Activated naive CD4-positive, alpha-beta T cell treated with anti-CD3 and anti-CD28 coated beads, Interleukin-2, amount 50 U/mL, for 24 hours (primary cell): ENCODE measurements around the gene C10orf90.
"Not testable (repeated sequence)": the region's sequence is repeated elsewhere in the genome, so short reads cannot be mapped to it uniquely, and the experiment has no call there.

Source experiments
- H3K27ac Mint-ChIP-seq: one replicate; pipeline ENCODE4 v1.8.0; 2021; ENCODE audit warnings: mild to moderate bottlenecking, mixed read lengths
- H3K27me3 Mint-ChIP-seq: one replicate; pipeline ENCODE4 v1.8.0; 2021; ENCODE audit warnings: mixed read lengths
- H3K36me3 Mint-ChIP-seq: one replicate; pipeline ENCODE4 v1.8.0; 2021; ENCODE audit warnings: mixed read lengths
- H3K4me1 Mint-ChIP-seq: one replicate; pipeline ENCODE4 v1.8.0; 2021; ENCODE audit warnings: mixed read lengths
- H3K4me3 Mint-ChIP-seq: one replicate; pipeline ENCODE4 v1.8.0; 2021; ENCODE audit warnings: mild to moderate bottlenecking, mixed read lengths
- H3K9me3 Mint-ChIP-seq: one replicate; pipeline ENCODE4 v1.8.0; 2021; ENCODE audit warnings: mixed read lengths

C10orf90 gene

DNA sequence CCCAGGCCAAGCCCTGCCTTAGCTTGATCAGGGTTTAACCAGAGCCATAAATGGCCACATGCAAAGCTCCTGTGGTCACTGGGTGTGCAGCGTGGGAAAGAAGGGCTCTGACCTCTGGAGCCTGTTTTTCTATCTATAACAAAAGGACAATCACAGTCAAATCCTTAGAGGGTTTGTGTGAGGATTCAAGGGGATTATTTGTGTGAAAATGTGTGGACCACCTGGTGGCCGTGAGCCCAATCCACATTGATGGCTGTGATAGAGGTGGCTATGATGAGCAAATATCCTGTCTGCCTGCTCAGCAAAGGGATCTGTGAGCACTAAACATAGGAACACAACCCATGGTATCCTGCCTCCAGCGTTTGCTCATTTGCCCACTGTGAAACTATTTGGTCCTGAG, 107.1 kb downstream of the C10orf90 start:
- Mint-ChIP-seq H3K27me3 (peaks cover 2% of the 10 kb centered on the region), H3K9me3 (peaks cover 4% of the 10 kb centered on the region), H3K27ac (no peak overlapping the region), H3K36me3 (no peaks in the 10 kb centered on the region), H3K4me1 (no peaks in the 10 kb centered on the region), H3K4me3 (no peak overlapping the region)

DNA sequence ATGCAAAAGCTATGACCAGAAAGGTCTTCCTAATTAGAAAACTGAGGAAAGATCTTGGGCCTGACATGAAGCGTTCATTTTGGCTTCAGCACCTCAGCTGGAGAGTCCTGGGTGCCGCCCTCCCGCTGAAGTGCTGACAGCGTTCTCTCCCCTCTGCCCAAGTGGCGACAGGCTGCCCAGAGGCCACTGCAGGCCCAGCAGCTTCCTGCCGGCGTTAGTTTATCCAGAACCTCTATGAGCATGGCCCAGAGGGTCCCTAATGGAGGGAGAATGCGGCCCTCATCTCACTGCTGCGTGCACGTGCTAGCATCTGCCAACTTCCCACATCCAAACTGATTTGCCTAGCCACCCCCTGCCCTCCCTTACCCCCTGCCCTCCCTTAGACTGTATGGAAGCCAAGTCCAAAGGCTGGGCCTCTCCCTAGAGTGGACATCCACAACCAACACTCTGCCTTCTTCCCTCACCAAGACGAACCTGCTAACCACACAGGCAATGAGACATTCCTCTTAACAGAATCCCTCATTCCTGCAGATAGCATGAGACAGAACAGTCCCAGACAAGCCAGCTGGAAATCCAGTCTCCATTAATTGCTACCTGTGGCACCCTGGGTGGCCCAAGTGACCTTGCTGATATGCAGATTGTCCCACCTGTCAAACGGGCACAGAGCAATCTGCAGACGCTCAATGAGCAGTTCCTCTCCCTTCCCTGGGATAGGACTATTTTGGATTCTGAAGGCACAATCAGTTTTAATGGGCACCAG, 108.4 kb downstream of the C10orf90 start:
- H3K4me1 Mint-ChIP-seq: no peaks in the 10 kb centered on the region
- no peak overlapping the region for H3K4me3 Mint-ChIP-seq
- no peak overlapping the region for H3K27ac Mint-ChIP-seq
- H3K9me3 Mint-ChIP-seq: peaks cover 4% of the 10 kb centered on the region
- H3K36me3 Mint-ChIP-seq: no peaks in the 10 kb centered on the region
- peaks cover 2% of the 10 kb centered on the region for H3K27me3 Mint-ChIP-seq

DNA sequence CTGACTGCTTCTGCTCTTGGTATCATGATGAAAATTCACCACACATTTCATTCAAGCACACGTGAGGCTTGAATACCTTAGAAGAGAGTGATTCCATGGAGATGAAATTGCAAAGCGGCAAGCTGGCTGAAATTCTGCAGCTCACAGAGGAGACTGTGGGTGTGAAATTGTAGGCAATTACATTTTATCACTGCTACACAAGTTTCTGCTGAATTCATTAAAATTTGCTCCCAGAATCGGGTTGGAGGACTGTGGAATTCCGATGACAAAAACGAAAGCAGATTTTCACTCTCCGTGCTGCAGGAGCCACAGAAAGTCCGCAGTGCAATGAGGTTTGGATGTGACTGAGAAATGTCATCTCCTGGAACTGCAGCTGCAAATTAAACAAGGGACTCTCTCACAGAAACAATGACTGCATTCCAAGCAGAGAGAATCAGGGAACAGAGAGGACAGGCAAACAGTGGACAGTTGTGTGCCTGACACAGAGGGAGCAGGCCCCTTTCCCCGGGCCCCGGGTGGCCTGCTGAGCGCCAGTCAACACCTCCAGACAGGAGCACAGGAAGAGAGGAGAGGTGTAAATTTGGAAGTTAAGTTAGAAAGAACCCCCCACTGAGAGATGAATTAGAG, 109.1 kb downstream of the C10orf90 start:
- H3K27me3 Mint-ChIP-seq: peaks cover 2% of the 10 kb centered on the region
- no peaks in the 10 kb centered on the region for H3K36me3 Mint-ChIP-seq
- H3K4me1 Mint-ChIP-seq: no peaks in the 10 kb centered on the region
- no peak overlapping the region for H3K4me3 Mint-ChIP-seq
- H3K27ac Mint-ChIP-seq: no peak overlapping the region
- peaks cover 4% of the 10 kb centered on the region for H3K9me3 Mint-ChIP-seq

DNA sequence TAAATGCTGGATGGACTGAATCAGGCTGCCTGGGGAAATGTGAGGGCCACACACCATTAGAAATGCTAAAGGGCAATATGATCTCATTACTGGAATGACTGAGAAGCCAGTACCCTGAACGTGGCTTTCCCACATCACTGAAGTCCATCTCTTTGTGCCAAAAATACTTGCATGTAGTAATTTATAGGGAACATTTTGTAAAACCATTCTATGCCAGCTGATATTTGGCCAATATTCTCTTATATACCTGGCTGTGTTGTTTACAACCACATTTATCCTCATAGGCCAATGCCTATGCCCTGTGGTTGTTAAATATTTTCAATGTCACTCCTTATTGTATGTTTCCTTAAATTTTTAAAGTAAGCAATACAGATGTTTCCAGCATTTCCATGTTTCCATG, 111.6 kb downstream of the C10orf90 start:
- H3K4me3 Mint-ChIP-seq: no peak overlapping the region
- H3K9me3 Mint-ChIP-seq: no peaks in the 10 kb centered on the region
- H3K4me1 Mint-ChIP-seq: no peaks in the 10 kb centered on the region
- H3K36me3 Mint-ChIP-seq: no peaks in the 10 kb centered on the region
- H3K27ac Mint-ChIP-seq: no peak overlapping the region
- H3K27me3 Mint-ChIP-seq: peaks cover 2% of the 10 kb centered on the region

DNA sequence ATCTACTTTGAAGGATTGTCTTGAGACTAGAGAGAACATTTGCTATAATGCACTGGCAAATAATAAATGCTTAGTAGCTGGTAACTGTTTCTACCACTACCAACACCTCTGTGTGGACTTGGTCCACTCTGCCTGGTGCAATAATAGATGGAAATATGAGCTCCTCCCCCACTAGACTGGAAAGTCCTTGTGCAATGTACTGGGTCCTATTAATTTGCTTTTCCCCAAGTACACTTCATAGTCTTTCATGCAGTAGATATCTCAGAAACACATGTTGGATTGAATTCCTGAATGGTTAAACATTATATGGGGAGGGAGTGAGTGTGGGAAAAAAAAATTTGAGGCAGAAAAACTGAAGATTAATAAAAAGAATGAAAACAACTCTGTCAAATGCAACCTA, 119.3 kb downstream of the C10orf90 start:
- H3K9me3 Mint-ChIP-seq: no peaks in the 10 kb centered on the region
- H3K36me3 Mint-ChIP-seq: no peaks in the 10 kb centered on the region
- H3K4me1 Mint-ChIP-seq: no peaks in the 10 kb centered on the region
- H3K4me3 Mint-ChIP-seq: no peak overlapping the region
- H3K27me3 Mint-ChIP-seq: no peaks in the 10 kb centered on the region
- H3K27ac Mint-ChIP-seq: no peak overlapping the region

DNA sequence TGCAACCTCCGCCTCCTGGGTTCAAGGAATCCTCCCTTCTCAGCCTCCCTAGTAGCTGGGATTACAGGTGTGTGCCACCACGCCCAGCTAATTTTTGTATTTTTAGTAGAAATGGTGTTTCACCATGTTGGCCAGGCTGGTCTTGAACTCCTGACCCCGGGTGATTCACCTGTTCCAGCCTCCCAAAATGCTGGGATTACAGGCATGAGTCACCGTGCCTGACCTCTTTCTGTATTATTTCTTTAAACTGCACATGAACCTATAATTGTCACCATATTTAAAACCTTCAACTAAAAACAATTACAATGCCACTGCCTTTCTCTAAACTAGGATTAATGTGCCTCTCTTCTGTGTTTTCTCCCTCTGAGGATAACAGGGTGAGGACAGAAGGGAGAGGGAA, 119.9 kb downstream of the C10orf90 start:
- H3K36me3 Mint-ChIP-seq, H3K27me3 Mint-ChIP-seq, H3K4me3 Mint-ChIP-seq, H3K9me3 Mint-ChIP-seq, H3K27ac Mint-ChIP-seq, H3K4me1 Mint-ChIP-seq: not testable (repeated sequence)

DNA sequence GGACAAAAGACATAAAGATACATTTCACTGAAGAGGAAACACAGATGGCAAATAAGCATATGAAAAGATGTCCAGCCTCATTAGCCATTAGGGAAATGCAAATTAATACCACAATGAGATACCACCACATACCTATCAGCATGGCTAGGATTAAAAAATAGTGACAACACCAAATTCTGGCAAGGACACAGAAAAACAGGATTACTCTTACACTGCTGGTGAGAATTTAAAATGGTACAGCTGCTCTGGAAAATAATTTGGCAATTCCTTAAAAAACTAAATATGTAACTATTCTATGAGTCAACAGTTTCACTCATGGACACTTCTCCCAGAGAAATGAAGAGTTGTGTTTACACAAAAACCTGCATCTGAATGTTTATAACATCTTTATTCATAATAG, 121.1 kb downstream of the C10orf90 start:
- Mint-ChIP-seq H3K27me3 (no peaks in the 10 kb centered on the region), H3K4me3 (no peak overlapping the region)

DNA sequence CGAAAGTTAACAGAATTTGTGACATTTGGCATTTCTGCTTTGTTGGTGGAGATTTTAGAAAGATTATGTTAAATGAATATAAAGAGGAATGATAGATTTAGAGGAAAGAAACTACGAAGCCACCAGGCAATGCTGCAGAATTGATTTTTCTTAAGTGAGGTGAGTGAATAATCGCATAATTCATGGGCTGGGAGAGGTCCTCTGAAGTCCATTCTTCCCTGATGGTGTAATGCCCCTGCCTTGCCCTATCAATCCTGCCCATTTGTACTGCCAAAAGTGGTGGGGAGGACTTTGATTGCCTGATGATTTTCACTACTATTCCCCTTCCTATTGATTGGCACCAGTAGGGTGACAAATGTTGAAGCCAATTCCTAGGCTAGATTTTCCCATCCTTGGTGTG, 125.9 kb downstream of the C10orf90 start:
- Mint-ChIP-seq H3K36me3 (no peaks in the 10 kb centered on the region), H3K9me3 (no peaks in the 10 kb centered on the region), H3K27ac (no peak overlapping the region), H3K27me3 (no peaks in the 10 kb centered on the region), H3K4me3 (no peak overlapping the region), H3K4me1 (no peaks in the 10 kb centered on the region)

More for the DNA sequence above, 121.1 kb downstream of the C10orf90 start:
- no peaks in the 10 kb centered on the region for H3K36me3 Mint-ChIP-seq
- H3K27ac Mint-ChIP-seq: no peak overlapping the region
- H3K4me1 Mint-ChIP-seq: no peaks in the 10 kb centered on the region
- H3K9me3 Mint-ChIP-seq: no peaks in the 10 kb centered on the region

DNA sequence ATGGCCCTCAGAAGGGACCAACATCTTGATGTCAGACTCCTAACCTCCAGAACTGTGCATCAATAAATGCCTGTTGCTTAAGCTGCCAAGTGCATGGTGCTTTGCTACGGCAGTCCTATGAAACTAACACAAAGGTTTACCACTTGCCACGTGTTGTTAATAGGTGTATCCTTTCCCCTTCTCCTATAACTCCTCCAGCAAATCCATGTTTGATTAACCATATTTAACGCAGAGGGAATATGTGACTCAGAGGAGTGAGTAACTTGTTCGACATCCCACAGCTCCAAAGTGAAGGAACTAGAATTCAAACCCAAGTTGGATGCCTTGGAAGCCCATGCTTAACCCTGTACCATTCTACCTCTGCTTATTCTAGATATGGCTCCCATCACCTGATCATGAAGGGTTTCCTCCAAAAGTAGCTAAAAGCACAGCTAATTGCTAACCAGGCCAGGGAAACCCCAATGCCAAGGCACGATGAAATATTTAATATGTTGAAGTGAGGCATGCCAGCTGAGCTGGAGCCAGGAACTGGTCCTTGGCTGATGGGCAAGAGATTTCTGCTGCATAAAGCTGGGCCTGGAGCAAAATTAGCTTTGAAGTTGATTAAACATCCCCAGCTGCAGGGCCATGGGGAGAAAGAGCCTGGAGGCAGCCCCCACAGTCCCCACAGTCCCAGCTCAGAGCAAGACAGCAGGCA, 131.9 kb downstream of the C10orf90 start:
- Mint-ChIP-seq H3K9me3 (no peaks in the 10 kb centered on the region), H3K36me3 (no peaks in the 10 kb centered on the region), H3K27ac (no peak overlapping the region), H3K27me3 (peaks cover 3% of the 10 kb centered on the region), H3K4me1 (no peaks in the 10 kb centered on the region), H3K4me3 (no peak overlapping the region)

DNA sequence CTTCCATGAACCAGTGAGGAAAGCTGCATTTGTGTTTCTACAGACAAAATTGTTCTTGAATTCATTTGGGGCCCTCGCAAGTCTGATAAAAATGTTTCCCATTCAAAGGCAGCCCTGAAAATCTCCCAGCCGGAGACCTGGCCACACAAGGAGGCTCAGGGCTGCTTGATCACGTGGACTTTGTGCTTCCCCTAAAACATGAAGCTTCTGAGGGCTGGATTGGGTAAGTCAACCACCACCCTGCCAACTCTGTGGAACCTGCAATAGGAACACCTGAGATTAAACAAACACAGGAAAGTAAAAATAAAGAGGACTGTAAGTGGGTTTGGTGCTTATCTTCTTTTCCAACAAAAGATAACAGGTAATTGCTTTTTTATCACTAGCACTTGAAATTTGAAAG, 133.8 kb downstream of the C10orf90 start:
- no peaks in the 10 kb centered on the region for H3K4me1 Mint-ChIP-seq
- no peak overlapping the region for H3K4me3 Mint-ChIP-seq
- H3K27me3 Mint-ChIP-seq: peaks cover 3% of the 10 kb centered on the region
- H3K36me3 Mint-ChIP-seq: no peaks in the 10 kb centered on the region
- H3K27ac Mint-ChIP-seq: no peak overlapping the region
- H3K9me3 Mint-ChIP-seq: no peaks in the 10 kb centered on the region

DNA sequence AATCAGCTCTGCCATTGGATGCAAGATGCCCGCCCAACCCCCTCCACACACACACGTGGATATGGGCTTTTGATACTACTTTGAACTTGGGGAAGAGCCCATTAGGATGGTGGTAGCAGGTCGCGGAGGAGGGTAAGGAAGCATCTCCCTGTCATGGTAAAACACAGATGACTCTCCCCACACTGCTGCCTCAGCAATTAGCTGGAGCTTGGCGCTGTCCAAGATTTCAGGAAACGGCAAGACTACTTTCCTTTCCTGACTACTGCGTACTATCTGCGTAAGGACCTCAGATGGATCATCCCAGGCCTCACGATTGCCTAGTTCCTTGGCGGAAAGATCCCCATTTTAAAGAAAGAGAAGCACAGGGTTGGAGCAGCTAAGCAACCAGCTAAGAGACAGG, 134.3 kb downstream of the C10orf90 start:
- H3K27ac Mint-ChIP-seq: no peak overlapping the region
- no peaks in the 10 kb centered on the region for H3K36me3 Mint-ChIP-seq
- H3K9me3 Mint-ChIP-seq: no peaks in the 10 kb centered on the region
- H3K4me1 Mint-ChIP-seq: no peaks in the 10 kb centered on the region
- peaks cover 3% of the 10 kb centered on the region for H3K27me3 Mint-ChIP-seq
- no peak overlapping the region for H3K4me3 Mint-ChIP-seq

DNA sequence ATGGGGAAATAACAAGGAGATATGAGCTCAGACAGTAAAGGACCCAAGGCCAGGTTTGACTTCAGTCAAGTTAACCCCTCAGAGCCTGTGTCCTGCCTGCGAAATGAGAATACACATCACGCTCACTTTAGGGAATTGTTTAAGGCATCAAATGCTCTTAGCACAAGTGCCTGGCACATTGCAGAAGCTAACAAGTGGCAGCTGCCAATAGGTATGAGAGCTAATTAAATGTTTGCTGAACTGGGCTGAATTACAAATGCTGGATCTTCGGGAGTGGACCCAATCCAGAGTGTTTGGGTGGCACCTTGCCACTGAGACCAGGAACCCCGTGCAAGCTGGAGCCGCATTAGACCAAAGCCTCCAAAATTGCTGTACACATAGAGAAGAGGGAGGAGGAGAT, 136.8 kb downstream of the C10orf90 start:
- peaks cover 3% of the 10 kb centered on the region for H3K27me3 Mint-ChIP-seq
- no peak overlapping the region for H3K4me3 Mint-ChIP-seq
- no peaks in the 10 kb centered on the region for H3K36me3 Mint-ChIP-seq
- no peaks in the 10 kb centered on the region for H3K4me1 Mint-ChIP-seq
- H3K27ac Mint-ChIP-seq: no peak overlapping the region
- no peaks in the 10 kb centered on the region for H3K9me3 Mint-ChIP-seq

DNA sequence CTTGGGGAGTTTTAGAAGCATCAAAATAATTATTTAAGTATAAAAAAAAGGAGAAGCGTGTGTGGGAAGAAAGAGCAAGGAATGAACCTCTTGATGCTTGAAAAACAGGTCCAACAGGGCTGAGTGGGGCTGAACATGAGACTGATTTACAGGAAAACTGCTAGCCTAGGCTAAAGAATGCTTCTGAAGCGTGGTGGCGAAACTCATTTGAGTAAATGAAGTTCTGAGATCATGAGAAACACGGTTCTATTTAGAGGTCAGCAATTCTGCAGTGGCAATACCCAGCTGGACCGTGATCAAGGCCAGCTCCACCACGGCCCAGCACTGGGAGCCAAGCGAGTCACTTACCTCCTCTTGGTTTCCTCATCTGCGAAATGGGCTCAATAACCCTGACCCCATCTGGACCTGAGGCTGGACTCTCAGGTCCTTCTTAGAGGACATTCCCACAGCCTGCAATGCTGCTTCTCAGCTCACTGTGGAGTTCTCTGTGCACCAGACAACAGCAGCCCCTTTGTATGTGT, 142.1 kb downstream of the C10orf90 start:
- Mint-ChIP-seq H3K9me3 (no peaks in the 10 kb centered on the region), H3K36me3 (no peaks in the 10 kb centered on the region), H3K4me3 (no peak overlapping the region), H3K27me3 (peaks cover 5% of the 10 kb centered on the region), H3K4me1 (no peaks in the 10 kb centered on the region), H3K27ac (no peak overlapping the region)

DNA sequence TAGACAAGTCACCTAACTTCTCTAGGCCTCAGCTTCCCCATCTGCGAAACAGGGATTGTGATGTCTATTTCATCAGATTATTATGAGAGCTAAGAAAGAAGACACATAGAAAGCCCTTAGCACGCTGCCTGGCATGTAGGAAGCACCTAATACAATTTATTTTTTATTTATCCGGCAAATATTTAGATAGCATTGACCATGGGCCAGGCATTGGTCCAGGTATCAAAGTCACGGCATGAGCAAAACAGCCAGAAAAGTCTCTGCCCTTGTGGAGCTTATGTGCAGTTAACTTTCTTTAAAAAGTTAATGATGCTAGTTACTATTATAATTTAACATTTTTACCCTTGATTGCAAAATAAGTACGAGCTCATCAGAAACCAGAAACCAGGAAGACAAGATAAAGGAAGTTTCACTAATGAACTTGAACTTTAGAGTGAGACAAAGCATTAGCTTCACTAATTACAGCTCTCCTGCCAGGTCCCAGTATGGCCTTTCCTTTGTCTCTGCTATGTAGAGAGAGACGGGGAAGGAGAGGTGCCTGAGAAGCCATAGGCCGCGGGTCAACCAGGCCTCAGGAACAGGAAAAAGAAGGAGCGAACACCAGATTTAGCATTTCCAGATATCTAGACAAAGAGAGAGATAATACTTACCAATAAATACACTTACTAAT, 142.7 kb downstream of the C10orf90 start:
- peak overlapping the region; percentile 15 for H3K27ac Mint-ChIP-seq
- no peaks in the 10 kb centered on the region for H3K9me3 Mint-ChIP-seq
- no peaks in the 10 kb centered on the region for H3K4me1 Mint-ChIP-seq
- no peak overlapping the region for H3K4me3 Mint-ChIP-seq
- peaks cover 5% of the 10 kb centered on the region for H3K27me3 Mint-ChIP-seq
- no peaks in the 10 kb centered on the region for H3K36me3 Mint-ChIP-seq

DNA sequence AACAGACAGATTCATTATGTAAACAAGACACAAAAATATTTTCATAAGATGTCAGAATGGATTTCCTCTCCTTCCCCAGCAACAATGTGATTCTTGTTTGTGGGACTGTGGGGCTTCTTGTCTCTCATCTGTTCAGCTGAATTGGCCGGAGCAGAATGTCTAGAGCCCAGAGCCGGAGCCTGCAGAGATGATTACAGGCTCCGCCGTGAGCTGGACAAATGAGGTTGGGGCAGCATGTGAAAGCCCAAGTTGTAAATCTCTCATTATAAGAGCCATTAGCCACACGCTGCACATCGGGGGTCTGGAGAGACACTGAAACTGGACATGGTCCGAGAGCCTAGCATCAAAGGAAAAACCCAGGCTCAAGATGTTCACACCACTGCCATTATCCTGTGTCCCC, 145.2 kb downstream of the C10orf90 start:
- Mint-ChIP-seq H3K27ac (no peak overlapping the region), H3K36me3 (no peaks in the 10 kb centered on the region), H3K27me3 (peaks cover 5% of the 10 kb centered on the region), H3K9me3 (no peaks in the 10 kb centered on the region), H3K4me3 (no peak overlapping the region), H3K4me1 (no peaks in the 10 kb centered on the region)

DNA sequence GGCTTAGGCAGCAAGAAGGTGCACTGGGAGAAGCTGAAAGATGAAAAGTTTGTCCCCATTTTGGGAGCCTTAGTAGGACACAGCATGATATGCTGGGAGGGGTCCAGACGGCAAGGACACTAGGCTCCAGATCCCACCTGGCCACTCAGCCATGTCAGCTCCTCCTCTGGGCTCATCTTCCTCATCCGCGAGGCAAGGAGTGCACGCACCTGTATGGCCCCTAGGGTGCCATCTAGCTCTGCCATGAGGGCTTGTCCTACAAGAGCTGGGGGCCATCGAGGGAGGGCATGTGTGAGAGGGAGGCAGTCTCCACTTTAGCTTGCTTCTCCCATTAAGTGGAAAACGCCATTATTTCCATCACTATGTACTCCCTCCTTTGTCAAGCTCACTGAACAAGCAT, 146.0 kb downstream of the C10orf90 start:
- Mint-ChIP-seq H3K36me3 (no peaks in the 10 kb centered on the region), H3K9me3 (no peaks in the 10 kb centered on the region), H3K27me3 (peaks cover 5% of the 10 kb centered on the region), H3K4me3 (no peak overlapping the region), H3K4me1 (no peaks in the 10 kb centered on the region), H3K27ac (no peak overlapping the region)
